Hepatocyte (in vitro differentiated cells): ENCODE results near the gene HADHA. TPM values are rescaled to one million over a fixed set of nuclear protein-coding genes. Genes with fewer than 3 reads are reported as not detected.
"Not testable (repeated sequence)": the region's sequence is repeated elsewhere in the genome, so short reads cannot be mapped to it uniquely, and the experiment has no call there.

ENCODE experiments used
- DNase-seq: peaks from one replicate; pipeline ENCODE4 v3.0.0-alpha.2; 2016; ENCODE audit warnings: low spot score
- H2AFZ ChIP-seq: fragments of 200-600 bp; sonication (generic); 2 replicates; pipeline ENCODE4 v1.6.0; 2016; ENCODE audit warnings: antibody characterized with exemption, mild to moderate bottlenecking
- H3K27ac ChIP-seq: fragments of 200-600 bp; sonication (generic); 2 replicates; pipeline ENCODE4 v1.5.1; 2016; ENCODE audit warnings: mild to moderate bottlenecking
- H3K27me3 ChIP-seq: fragments of 200-600 bp; sonication (generic); 2 replicates; pipeline ENCODE4 v1.6.1; 2016
- H3K36me3 ChIP-seq: fragments of 200-600 bp; sonication (generic); replicated peaks from 2 replicates; pipeline ENCODE4 v1.5.1; 2016; ENCODE audit warnings: low read depth; ENCODE audit not compliant: insufficient read depth
- H3K4me1 ChIP-seq: fragments of 200-600 bp; sonication (generic); 2 replicates; pipeline ENCODE4 v1.5.1; 2016; ENCODE audit warnings: mild to moderate bottlenecking, moderate library complexity; ENCODE audit not compliant: insufficient read depth
- H3K4me2 ChIP-seq: fragments of 200-600 bp; sonication (generic); 2 replicates; pipeline ENCODE4 v1.6.0; 2016
- H3K4me3 ChIP-seq: fragments of 200-600 bp; sonication (generic); 2 replicates; pipeline ENCODE4 v1.5.1; 2016; ENCODE audit warnings: mild to moderate bottlenecking
- H3K79me2 ChIP-seq: fragments of 200-600 bp; sonication (generic); 2 replicates; pipeline ENCODE4 v1.6.0; 2017; ENCODE audit warnings: mild to moderate bottlenecking
- H3K9me2 ChIP-seq: fragments of 200-600 bp; sonication (generic); replicated peaks from 2 replicates; pipeline ENCODE4 v1.6.0; 2017; ENCODE audit warnings: mild to moderate bottlenecking; ENCODE audit not compliant: insufficient read depth
- H3K9me3 ChIP-seq: fragments of 200-600 bp; sonication (generic); 2 replicates; pipeline ENCODE4 v1.5.1; 2016; ENCODE audit warnings: low read depth, mild to moderate bottlenecking
- H4K20me1 ChIP-seq: fragments of 200-600 bp; sonication (generic); 2 replicates; pipeline ENCODE4 v1.6.0; 2016; ENCODE audit warnings: mild to moderate bottlenecking; ENCODE audit not compliant: insufficient read depth, poor library complexity, severe bottlenecking
- EZH2 ChIP-seq: fragments of 200-600 bp; sonication (generic); IDR thresholded peaks from 2 replicates; pipeline ENCODE4 v1.6.1; 2016; ENCODE audit warnings: antibody characterized with exemption, mild to moderate bottlenecking, borderline replicate concordance
- EZH2phosphoT487 ChIP-seq: fragments of 200-600 bp; sonication (generic); IDR thresholded peaks from one replicate; pipeline ENCODE4 v1.6.1; 2018; ENCODE audit warnings: antibody characterized with exemption, mild to moderate bottlenecking, low read depth, moderate library complexity; ENCODE audit not compliant: unreplicated experiment, severe bottlenecking
- WGBS: methylation state at CpG from one replicate; pipeline ENCODE4 v1.1.6; 2016; ENCODE audit warnings: low lambda C conversion rate; ENCODE audit errors: missing lambda C conversion rate; 5-methylcytosine and 5-hydroxymethylcytosine counted together
- polyA plus RNA-seq: library from polyadenylated mRNA; unstranded; fragments of >200 nt; fragmentation: Nextera tagmentation; extraction: Ambion mirVana; gene quantifications from 2 replicates; pipeline ENCODE4 v1.2.1, GENCODE V29; 2016
- total RNA-seq: library from RNA; depleted of rRNA; stranded (reverse); fragments of >200 nt; gene quantifications from 2 replicates; pipeline ENCODE4 v1.2.3, GENCODE V29; 2014
- TF ChIP-seq, protein P1 (sequence below): fragments of 200-600 bp; sonication (generic); IDR thresholded peaks from 2 replicates; pipeline ENCODE4 v1.5.1; 2016; ENCODE audit warnings: antibody characterized with exemption, mild to moderate bottlenecking; ENCODE audit not compliant: poor library complexity

Gene HADHA
- total and polyA plus RNA-seq, 2 experiments from 2014 or later, result 125 to 149 TPM

DNA sequence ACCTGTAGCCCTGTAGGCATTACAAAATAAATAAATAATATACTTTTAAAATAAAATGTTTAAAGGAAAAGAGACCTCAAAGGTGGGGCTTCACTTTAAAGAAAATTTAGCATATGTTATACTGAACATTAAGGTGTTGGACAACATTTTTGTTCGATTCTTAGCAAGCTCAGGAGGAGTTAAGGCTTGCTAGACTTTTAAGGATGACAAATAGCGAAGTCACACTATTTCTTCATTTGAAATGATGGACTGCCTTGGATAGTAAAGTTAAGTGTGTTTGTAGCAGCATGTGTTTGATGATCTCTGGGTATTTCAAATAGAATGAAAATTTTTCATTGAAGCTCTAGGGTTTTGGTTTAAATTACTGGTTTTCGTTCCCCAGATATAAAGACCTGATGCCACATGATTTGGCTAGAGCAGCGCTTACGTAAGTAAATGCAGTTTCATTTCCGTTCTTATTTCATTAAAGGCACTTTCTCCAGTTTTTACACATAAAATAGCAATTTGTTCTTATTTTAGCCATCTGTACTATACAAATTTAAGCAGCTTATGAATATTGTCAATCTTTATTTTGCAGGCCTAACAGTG lies 25.2 kb upstream of the HADHA start:
- no peaks in the 10 kb centered on the region for H4K20me1 ChIP-seq
- TF ChIP-seq, protein P1, sequence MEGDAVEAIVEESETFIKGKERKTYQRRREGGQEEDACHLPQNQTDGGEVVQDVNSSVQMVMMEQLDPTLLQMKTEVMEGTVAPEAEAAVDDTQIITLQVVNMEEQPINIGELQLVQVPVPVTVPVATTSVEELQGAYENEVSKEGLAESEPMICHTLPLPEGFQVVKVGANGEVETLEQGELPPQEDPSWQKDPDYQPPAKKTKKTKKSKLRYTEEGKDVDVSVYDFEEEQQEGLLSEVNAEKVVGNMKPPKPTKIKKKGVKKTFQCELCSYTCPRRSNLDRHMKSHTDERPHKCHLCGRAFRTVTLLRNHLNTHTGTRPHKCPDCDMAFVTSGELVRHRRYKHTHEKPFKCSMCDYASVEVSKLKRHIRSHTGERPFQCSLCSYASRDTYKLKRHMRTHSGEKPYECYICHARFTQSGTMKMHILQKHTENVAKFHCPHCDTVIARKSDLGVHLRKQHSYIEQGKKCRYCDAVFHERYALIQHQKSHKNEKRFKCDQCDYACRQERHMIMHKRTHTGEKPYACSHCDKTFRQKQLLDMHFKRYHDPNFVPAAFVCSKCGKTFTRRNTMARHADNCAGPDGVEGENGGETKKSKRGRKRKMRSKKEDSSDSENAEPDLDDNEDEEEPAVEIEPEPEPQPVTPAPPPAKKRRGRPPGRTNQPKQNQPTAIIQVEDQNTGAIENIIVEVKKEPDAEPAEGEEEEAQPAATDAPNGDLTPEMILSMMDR, result no peak
- TF ChIP-seq EZH2 (no peak), EZH2phosphoT487 (no peak)
- H3K36me3 ChIP-seq, result no peaks in the 10 kb centered on the region
- no peaks in the 10 kb centered on the region for H3K9me2 ChIP-seq
- H3K27ac ChIP-seq, result no peak overlapping the region
- no peaks in the 10 kb centered on the region for H3K9me3 ChIP-seq
- no peak overlapping the region for H3K4me2 ChIP-seq
- no peak overlapping the region for H3K4me3 ChIP-seq
- H2AFZ ChIP-seq, result no peak overlapping the region
- no peaks in the 10 kb centered on the region for H3K27me3 ChIP-seq
- WGBS, result 97% methylated on average over 6 of the region's 6 CpGs
- H3K4me1 ChIP-seq, result no peaks in the 10 kb centered on the region
- H3K79me2 ChIP-seq, result no peaks in the 10 kb centered on the region
- DNase-seq, result no peak

DNA sequence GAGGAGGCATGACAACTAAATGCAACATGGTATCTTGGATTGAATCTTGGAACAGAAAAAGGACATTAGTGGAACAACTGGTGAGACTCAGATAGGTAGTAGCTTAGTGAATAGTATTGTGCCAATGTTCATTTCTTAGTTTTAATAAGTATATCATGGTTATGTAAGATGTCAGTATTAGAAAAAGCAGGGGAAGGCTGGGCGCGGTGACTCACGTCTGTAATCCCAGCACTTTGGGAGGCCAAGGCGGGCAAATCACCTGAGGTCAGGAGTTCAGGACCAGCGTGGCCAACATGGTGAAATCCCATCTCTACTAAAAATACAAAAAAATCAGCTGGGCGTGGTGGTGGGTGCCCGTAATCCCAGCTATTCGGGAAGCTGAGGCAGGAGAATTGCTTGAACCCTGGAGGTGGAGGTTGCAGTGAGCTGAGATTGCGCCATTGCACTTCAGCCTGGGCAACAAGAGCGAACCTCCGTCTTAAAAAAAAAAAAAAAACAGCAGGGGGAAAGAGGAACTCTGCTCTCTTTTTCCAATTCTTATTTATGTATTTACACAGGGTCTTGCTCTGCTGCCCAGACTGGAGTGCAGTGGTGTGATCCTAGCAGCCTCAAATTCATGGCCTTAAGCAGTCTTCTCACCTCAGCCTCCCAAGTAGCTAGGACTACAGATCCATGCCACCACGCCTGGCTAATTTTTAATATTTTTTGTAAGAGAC lies 24.4 kb upstream of the HADHA start:
- not testable (repeated sequence) for H3K36me3 ChIP-seq, H3K9me2 ChIP-seq, H3K4me3 ChIP-seq, H3K4me1 ChIP-seq, H4K20me1 ChIP-seq, DNase-seq, H2AFZ ChIP-seq, H3K27ac ChIP-seq, H3K4me2 ChIP-seq, H3K79me2 ChIP-seq, H3K9me3 ChIP-seq, H3K27me3 ChIP-seq
- 98% methylated on average over 12 of the region's 12 CpGs for WGBS

DNA sequence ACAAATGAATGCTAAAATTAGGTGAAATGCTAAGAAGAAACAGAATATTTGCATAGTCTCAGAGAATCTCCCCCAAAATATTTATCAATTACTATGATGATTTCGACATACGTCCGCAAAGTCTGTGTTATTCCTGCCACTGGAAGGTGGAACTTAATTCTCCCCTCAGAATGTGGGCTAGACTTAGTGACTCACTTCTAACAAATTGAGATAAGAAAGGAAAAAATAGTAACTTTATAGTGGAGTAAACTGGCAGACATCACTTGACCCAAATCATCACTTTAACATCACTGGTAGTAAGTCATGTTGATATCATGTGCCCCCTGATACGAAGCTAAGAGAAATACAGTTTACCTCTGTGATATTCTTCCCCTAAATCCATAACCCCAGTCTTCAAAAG lies 23.8 kb upstream of the HADHA start:
- Histone ChIP-seq H3K4me1 (no peaks in the 10 kb centered on the region), H2AFZ (no peak overlapping the region), H4K20me1 (no peaks in the 10 kb centered on the region), H3K36me3 (no peaks in the 10 kb centered on the region), H3K79me2 (no peaks in the 10 kb centered on the region), H3K27me3 (no peaks in the 10 kb centered on the region), H3K4me3 (no peak overlapping the region), H3K27ac (no peak overlapping the region), H3K4me2 (no peak overlapping the region), H3K9me3 (no peaks in the 10 kb centered on the region), H3K9me2 (no peaks in the 10 kb centered on the region)
- DNase-seq, result no peak
- 86% methylated on average over 4 of the region's 4 CpGs for WGBS
- TF ChIP-seq, protein P1, result no peak
- TF ChIP-seq EZH2 (no peak), EZH2phosphoT487 (no peak)

DNA sequence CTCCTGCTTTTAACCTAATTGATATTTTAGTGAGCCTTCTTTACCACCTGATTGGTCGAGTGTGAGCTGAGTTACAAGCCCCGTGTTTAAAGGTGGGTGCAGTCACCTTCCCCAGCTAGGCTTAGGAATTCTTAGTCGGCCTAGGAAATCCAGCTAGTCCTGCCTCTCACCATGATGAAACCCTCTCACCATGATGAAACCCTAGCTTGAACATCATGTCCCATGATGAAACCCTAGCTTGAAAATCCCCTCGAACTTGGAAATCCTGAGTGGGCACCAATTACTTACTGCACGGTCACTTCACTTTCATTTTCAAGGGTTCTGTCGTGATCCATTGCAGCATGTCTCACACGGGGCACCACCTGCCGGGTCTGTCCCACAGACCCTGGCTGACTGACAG lies 14.4 kb upstream of the HADHA start:
- not testable (repeated sequence) for H3K9me3 ChIP-seq, H3K27ac ChIP-seq, H4K20me1 ChIP-seq, H3K36me3 ChIP-seq, H2AFZ ChIP-seq, H3K4me3 ChIP-seq, H3K27me3 ChIP-seq, H3K9me2 ChIP-seq, H3K4me2 ChIP-seq, H3K4me1 ChIP-seq, DNase-seq
- H3K79me2 ChIP-seq, result peaks cover 23% of the 10 kb centered on the region
- WGBS, result 96% methylated on average over 8 of the region's 8 CpGs
